HG03558 (cell line): ENCODE data around the gene THYN1.

Experiments
- ATAC-seq: cut with Tn5 transposase; IDR thresholded peaks from one replicate; pipeline ENCODE4 v1.9.1; 2021; ENCODE audit warnings: moderate number of reproducible peaks; ENCODE audit not compliant: unreplicated experiment; ENCODE audit errors: extremely low read depth

The THYN1 gene

GRCh38 chr11:134226806-134227325 lies 26.3 kb downstream of the THYN1 start:
- no peak for ATAC-seq

DNA sequence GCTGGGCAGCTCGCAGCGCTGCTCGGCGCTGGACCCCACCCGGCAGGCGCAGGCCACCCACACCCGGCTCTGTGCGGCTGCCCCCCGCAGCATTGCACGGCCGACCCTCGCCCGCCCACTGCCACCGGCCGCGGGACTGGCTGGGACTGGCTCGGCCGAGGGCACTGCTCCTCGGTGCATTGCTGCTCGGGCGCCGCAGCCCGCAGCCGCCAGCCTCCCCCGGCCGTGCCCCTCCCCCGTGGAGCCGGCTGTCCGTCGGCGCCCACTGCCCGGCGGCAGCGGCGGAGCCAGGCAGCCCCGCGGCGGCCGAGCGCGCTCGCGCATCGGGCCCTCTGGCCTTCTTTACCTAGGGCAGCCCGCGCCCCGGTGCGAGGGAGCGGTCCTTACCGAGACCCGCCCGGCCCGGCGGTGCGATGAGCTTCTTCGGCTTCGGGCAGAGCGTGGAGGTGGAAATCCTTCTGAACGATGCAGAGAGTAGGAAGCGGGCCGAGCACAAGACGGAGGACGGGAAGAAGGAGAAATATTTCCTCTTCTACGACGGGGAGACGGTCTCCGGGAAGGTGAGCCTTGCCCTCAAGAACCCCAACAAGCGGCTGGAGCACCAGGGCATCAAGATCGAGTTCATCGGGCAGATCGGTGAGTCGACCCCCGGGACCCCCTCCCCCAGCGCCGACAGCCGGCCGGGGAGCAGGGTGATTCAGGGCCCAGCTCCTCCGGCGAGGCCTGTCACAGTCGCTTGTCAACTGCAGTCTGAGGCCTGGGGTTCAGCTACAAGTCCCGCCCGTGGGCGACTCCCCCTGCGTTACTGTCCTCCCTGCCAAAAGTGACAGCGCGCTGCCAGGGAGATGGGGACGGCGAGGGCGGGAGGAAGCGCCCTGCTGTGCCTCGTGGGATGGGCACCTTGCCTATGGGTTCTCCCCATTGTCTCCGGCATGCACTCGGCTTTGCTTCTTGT lies 28.2 kb downstream of the THYN1 start:
- no peak for ATAC-seq

- ATAC-seq: peak; percentile 57
Measured at GRCh38 chr11:134223836-134224709, 29.1 kb downstream of the THYN1 start, which contains the start of the genes NCAPD3 and VPS26B. Gene NCAPD3, minus strand, starts transcription at chr11:134223967. Its CDS starts 41 bp downstream, at chr11:134223926. Gene VPS26B, plus strand, starts transcription at chr11:134224671. Its CDS starts 452 bp downstream, at chr11:134225123.

GRCh38 chr11:134223121-134223520 lies 30.0 kb downstream of the THYN1 start:
- no peak for ATAC-seq

- no peak for ATAC-seq
Measured at GRCh38 chr11:134216816-134217215, 36.3 kb downstream of the THYN1 start.

DNA sequence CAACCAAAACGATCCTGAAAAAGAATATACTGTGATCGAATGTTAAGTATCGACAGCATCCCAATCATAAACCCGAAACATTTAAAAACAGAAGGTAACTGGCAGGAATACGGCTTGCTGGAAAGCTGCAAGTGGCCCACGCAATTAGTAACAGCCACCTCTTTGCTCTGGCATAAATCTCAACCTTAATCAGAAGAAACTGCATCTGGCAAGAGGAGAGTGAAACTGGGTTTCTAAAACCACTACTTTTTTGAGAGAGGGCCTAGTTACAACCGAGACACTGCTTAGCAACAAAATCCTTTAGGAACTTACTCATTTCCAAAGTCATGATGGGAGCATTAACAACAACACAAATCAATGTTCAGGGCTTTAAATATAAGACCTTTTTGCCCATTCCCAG lies 37.3 kb downstream of the THYN1 start:
- no peak for ATAC-seq

DNA sequence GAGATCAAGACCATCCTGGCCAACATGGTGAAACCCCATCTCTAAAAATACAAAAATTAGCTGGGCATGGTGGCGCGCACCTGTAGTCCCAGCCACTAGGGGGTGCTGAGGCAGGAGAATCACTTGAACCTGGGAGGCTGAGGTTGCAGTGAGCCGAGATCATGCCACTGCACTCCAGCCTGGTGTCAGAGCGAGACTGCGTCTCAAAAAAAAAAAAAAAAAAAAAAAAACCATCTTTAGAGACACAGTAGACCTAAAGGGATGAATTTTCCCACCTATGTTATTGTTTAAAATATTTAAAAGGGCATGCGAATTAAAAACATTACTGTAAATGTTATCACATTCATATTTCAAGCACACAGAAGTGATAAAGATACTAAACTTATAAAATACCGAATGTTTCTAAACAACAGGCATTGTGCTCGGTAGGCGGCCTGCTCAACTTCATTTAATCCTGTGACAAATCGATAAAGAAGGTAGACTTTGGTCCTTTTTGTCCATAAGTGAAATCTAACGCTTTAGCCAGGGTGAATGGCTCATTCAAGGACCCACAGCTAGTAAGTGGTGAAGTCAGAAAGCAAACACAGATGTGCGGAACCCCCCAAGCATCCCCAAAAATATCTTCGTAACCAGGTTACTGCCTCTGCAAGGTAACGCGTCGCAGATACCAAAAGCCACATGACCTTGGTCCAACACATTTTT lies 45.5 kb downstream of the THYN1 start:
- no peak for ATAC-seq

GRCh38 chr11:134206185-134206584 lies 47.0 kb downstream of the THYN1 start:
- no peak for ATAC-seq

- no peak for ATAC-seq
Measured at GRCh38 chr11:134205729-134206128, 47.4 kb downstream of the THYN1 start.

DNA sequence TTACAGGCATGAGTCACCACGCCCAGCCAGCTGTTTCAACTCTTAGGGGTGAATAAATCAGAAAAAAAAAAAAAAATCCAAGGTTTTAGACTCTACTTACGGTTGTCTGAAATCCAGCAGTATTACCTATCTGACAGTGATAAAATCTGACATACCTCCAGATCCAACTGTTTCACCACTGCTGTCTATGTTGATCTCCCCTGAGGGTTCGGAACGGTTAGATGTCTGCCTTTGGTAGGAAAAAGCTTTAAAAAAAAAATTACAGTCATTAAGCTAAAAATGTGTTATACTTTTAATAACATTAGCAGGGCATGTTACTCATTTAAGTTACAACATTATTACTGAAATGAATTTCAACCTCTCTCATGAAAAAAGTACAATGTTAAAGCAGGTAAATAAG lies 50.5 kb downstream of the THYN1 start:
- ATAC-seq: no peak

GRCh38 chr11:134200688-134201087 lies 52.5 kb downstream of the THYN1 start:
- no peak for ATAC-seq

GRCh38 chr11:134199531-134199930 lies 53.6 kb downstream of the THYN1 start:
- ATAC-seq: no peak
